ENCODE measurements around the gene HSH2D. TPM values are rescaled to one million over a fixed set of nuclear protein-coding genes. Genes with fewer than 3 reads are reported as not detected.

The HSH2D gene
- total RNA-seq, 1 donor: not detected

- TF ChIP-seq CTCF (IDR thresholded peaks at IDR 0.05; ENCODE audit: insufficient read depth, low read depth, low read length): no peak
- no peak overlapping the region for H3K4me3 ChIP-seq (ENCODE audit: low read depth, low read length)
- DNase-seq (ENCODE audit: low read depth): peak; percentile 70
Observed at GRCh38 chr19:16180611-16181010, 37.1 kb downstream of the HSH2D start.

- no peak for DNase-seq (ENCODE audit: low read depth)
- peak overlapping the region; percentile 99 for H3K4me3 ChIP-seq (ENCODE audit: low read depth, low read length)
- no peak for TF ChIP-seq CTCF (IDR thresholded peaks at IDR 0.05; ENCODE audit: insufficient read depth, low read depth, low read length)
Observed at GRCh38 chr19:16184665-16185122, 41.2 kb downstream of the HSH2D start.

GRCh38 chr19:16185123-16185767, 41.8 kb downstream of the HSH2D start, which contains the start of gene FAM32A:
FAM32A (plus strand) TSS chr19:16185410; CDS start chr19:16185443, 33 bp downstream.
- no peak for TF ChIP-seq CTCF (IDR thresholded peaks at IDR 0.05; ENCODE audit: insufficient read depth, low read depth, low read length)
- peak within 1 kb of the TSS; percentile 99 for H3K4me3 ChIP-seq (ENCODE audit: low read depth, low read length)
- peak; percentile 99 for DNase-seq (ENCODE audit: low read depth)

- peak; percentile 40 for TF ChIP-seq CTCF (IDR thresholded peaks at IDR 0.05; ENCODE audit: insufficient read depth, low read depth, low read length)
- peak; percentile 45 for DNase-seq (ENCODE audit: low read depth)
Observed at GRCh38 chr19:16185768-16186123, 42.3 kb downstream of the HSH2D start.

GRCh38 chr19:16188521-16188920, 45.0 kb downstream of the HSH2D start:
- no peak overlapping the region for H3K4me3 ChIP-seq (ENCODE audit: low read depth, low read length)
- no peak for TF ChIP-seq CTCF (IDR thresholded peaks at IDR 0.05; ENCODE audit: insufficient read depth, low read depth, low read length)
- DNase-seq (ENCODE audit: low read depth): no peak

More at GRCh38 chr19:16185768-16186123, 42.3 kb downstream of the HSH2D start:
- H3K4me3 ChIP-seq (ENCODE audit: low read depth, low read length): peak overlapping the region; percentile 99

GRCh38 chr19:16190198-16190597, 46.7 kb downstream of the HSH2D start:
- TF ChIP-seq CTCF (IDR thresholded peaks at IDR 0.05; ENCODE audit: insufficient read depth, low read depth, low read length): no peak
- DNase-seq (ENCODE audit: low read depth): no peak
- no peak overlapping the region for H3K4me3 ChIP-seq (ENCODE audit: low read depth, low read length)

GRCh38 chr19:16190736-16191135, 47.3 kb downstream of the HSH2D start:
- no peak for TF ChIP-seq CTCF (IDR thresholded peaks at IDR 0.05; ENCODE audit: insufficient read depth, low read depth, low read length)
- DNase-seq (ENCODE audit: low read depth): no peak
- no peak overlapping the region for H3K4me3 ChIP-seq (ENCODE audit: low read depth, low read length)
